IMR-90 (cell line): ENCODE measurements around the gene ENTPD1. TPM values are rescaled to one million over a fixed set of nuclear protein-coding genes. Genes with fewer than 3 reads are reported as not detected.

ENCODE experiments used
- ATAC-seq: fragments of 200-7000 bp; cut with Tn5 transposase; 2 replicates; pipeline ENCODE4 v1.9.1; 2020; ENCODE audit warnings: low read depth, mild to moderate bottlenecking, moderate library complexity
- BruUV-seq: library from RNA; stranded (reverse); fragments of 400-500 nt; replicated peaks from 2 replicates; lab custom pipeline; 2021; lab: Mats Ljungman, UMichigan
- CTCF ChIA-PET: fragments of 300-600 bp; formaldehyde crosslinking; extraction: SDS; loops from one replicate; lab custom pipeline; 2021; ENCODE audit warnings: antibody characterized with exemption; lab: Yijun Ruan, JAX
- POLR2A ChIA-PET: fragments of 300-600 bp; sonication (Branson Sonifier 250); formaldehyde crosslinking; loops from one replicate; lab custom pipeline; 2022; ENCODE audit warnings: antibody characterized with exemption; ENCODE audit not compliant: unreplicated experiment; lab: Charles Lee
- DNase-seq: peaks from one replicate; pipeline ENCODE4 v3.0.0; 2013
- H2AFZ ChIP-seq: replicated peaks from 2 replicates; pipeline ENCODE3; 2013; ENCODE audit warnings: low read length, mild to moderate bottlenecking; ENCODE audit not compliant: poor library complexity
- H2AK5ac ChIP-seq: 2 replicates; pipeline ENCODE4 v1.6.1; 2013; ENCODE audit warnings: low read depth, low read length, inconsistent platforms
- H2AK9ac ChIP-seq: replicated peaks from 2 replicates; pipeline ENCODE3; 2013; ENCODE audit warnings: mild to moderate bottlenecking, low read depth, low read length, moderate library complexity; ENCODE audit not compliant: poor library complexity
- H2BK120ac ChIP-seq: 2 replicates; pipeline ENCODE4 v1.6.1; 2013; ENCODE audit warnings: low read depth, low read length, inconsistent platforms
- H2BK15ac ChIP-seq: 3 replicates; pipeline ENCODE4 v1.6.1; 2013; ENCODE audit warnings: low read depth, low read length, inconsistent platforms
- H2BK20ac ChIP-seq: 2 replicates; pipeline ENCODE4 v1.6.1; 2013; ENCODE audit warnings: low read depth, mild to moderate bottlenecking, inconsistent platforms, low read length, moderate library complexity
- H2BK5ac ChIP-seq: 2 replicates; pipeline ENCODE4 v1.6.1; 2013; ENCODE audit warnings: mild to moderate bottlenecking, low read depth, low read length, inconsistent platforms; ENCODE audit not compliant: poor library complexity, severe bottlenecking
- H3K14ac ChIP-seq: replicated peaks from 2 replicates; pipeline ENCODE4 v1.6.1; 2013; ENCODE audit warnings: low read depth, low read length, inconsistent platforms
- H3K18ac ChIP-seq: 2 replicates; pipeline ENCODE4 v1.6.1; 2013; ENCODE audit warnings: low read depth, low read length, control low read depth
- H3K23ac ChIP-seq: 2 replicates; pipeline ENCODE4 v1.6.1; 2013; ENCODE audit warnings: low read depth, low read length, inconsistent platforms
- H3K27ac ChIP-seq: 2 replicates; pipeline ENCODE4 v1.5.1; 2013; ENCODE audit warnings: mild to moderate bottlenecking, control low read depth, low read length; ENCODE audit not compliant: insufficient read depth
- H3K27me3 ChIP-seq: 2 replicates; pipeline ENCODE4 v1.6.1; 2013; ENCODE audit warnings: low read length; ENCODE audit not compliant: control insufficient read depth, insufficient read depth
- H3K36me3 ChIP-seq: 2 replicates; pipeline ENCODE4 v1.6.1; 2013; ENCODE audit warnings: low read length, mixed read lengths; ENCODE audit not compliant: control insufficient read depth, insufficient read depth
- H3K4ac ChIP-seq: 2 replicates; pipeline ENCODE4 v1.6.1; 2013; ENCODE audit warnings: low read depth, low read length, inconsistent platforms
- H3K4me1 ChIP-seq: 2 replicates; pipeline ENCODE4 v1.6.1; 2013; ENCODE audit warnings: low read length, mixed read lengths; ENCODE audit not compliant: control insufficient read depth, insufficient read depth
- H3K4me2 ChIP-seq: 2 replicates; pipeline ENCODE4 v1.6.1; 2013; ENCODE audit warnings: low read depth, mild to moderate bottlenecking, control low read depth, low read length, moderate library complexity
- H3K4me3 ChIP-seq: 2 replicates; pipeline ENCODE4 v1.5.1; 2013; ENCODE audit warnings: low read depth, mild to moderate bottlenecking, control low read depth, low read length, moderate library complexity; ENCODE audit not compliant: insufficient read depth
- H3K56ac ChIP-seq: 2 replicates; pipeline ENCODE4 v1.6.1; 2013; ENCODE audit warnings: low read length, inconsistent platforms; ENCODE audit not compliant: insufficient read depth; ENCODE audit errors: extremely low read depth
- H3K79me1 ChIP-seq, 2 experiments: 2 replicates each; pipeline ENCODE4 v1.6.1; 2013; ENCODE audit warnings: low read length in 2 of 2, inconsistent platforms in 1 of 2, low read depth in 1 of 2
- H3K9ac ChIP-seq: 2 replicates; pipeline ENCODE4 v1.6.1; 2013; ENCODE audit warnings: low read depth, low read length, control low read depth
- H3K9me1 ChIP-seq: 2 replicates; pipeline ENCODE4 v1.6.1; 2013; ENCODE audit warnings: low read length, inconsistent platforms; ENCODE audit not compliant: insufficient read depth
- H3K9me3 ChIP-seq: 2 replicates; pipeline ENCODE4 v1.6.1; 2013; ENCODE audit warnings: low read length; ENCODE audit not compliant: control insufficient read depth, insufficient read depth
- H4K20me1 ChIP-seq: 2 replicates; pipeline ENCODE4 v1.6.1; 2013; ENCODE audit warnings: low read length, inconsistent platforms; ENCODE audit not compliant: insufficient read depth
- H4K5ac ChIP-seq: 2 replicates; pipeline ENCODE4 v1.6.1; 2013; ENCODE audit warnings: mild to moderate bottlenecking, low read depth, low read length, control low read depth
- H4K8ac ChIP-seq, 2 experiments: 2 replicates each; pipeline ENCODE4 v1.6.1; 2013; ENCODE audit warnings: low read depth in 2 of 2, low read length in 2 of 2, control low read depth in 1 of 2, inconsistent platforms in 1 of 2
- H4K91ac ChIP-seq: 2 replicates; pipeline ENCODE4 v1.6.1; 2013; ENCODE audit warnings: low read depth, low read length, inconsistent platforms; ENCODE audit not compliant: insufficient read depth
- BHLHE40 ChIP-seq: fragments of 150-350 bp; IDR thresholded peaks from 2 replicates; pipeline ENCODE4 v1.6.1; 2016; ENCODE audit warnings: mild to moderate bottlenecking, low read depth, low read length
- CEBPB ChIP-seq: IDR thresholded peaks from 2 replicates; pipeline ENCODE4 v1.6.1; 2012; ENCODE audit warnings: low read depth, low read length, improper control_type of control experiment
- CTCF ChIP-seq: conservative IDR thresholded peaks from 2 replicates; pipeline ENCODE4 v1.5.1; 2012; ENCODE audit warnings: mild to moderate bottlenecking, low read depth, low read length, improper control_type of control experiment
- FOS ChIP-seq: fragments of 150-350 bp; IDR thresholded peaks from 2 replicates; pipeline ENCODE4 v1.6.1; 2016; ENCODE audit warnings: low read depth, low read length
- MAFK ChIP-seq: IDR thresholded peaks from 2 replicates; pipeline ENCODE4 v1.6.1; 2012; ENCODE audit warnings: low read depth, low read length, improper control_type of control experiment
- MAZ ChIP-seq: IDR thresholded peaks from 2 replicates; pipeline ENCODE4 v1.6.1; 2012; ENCODE audit warnings: low read depth, mild to moderate bottlenecking, low read length, improper control_type of control experiment, moderate library complexity, borderline replicate concordance
- MXI1 ChIP-seq: IDR thresholded peaks from 2 replicates; pipeline ENCODE4 v1.6.1; 2012; ENCODE audit warnings: low read depth, mild to moderate bottlenecking, low read length, moderate library complexity, borderline replicate concordance
- NFE2L2 ChIP-seq: fragments of 150-350 bp; IDR thresholded peaks from 2 replicates; pipeline ENCODE4 v1.6.1; 2016; ENCODE audit warnings: low read depth, mild to moderate bottlenecking, low read length
- POLR2A ChIP-seq: IDR thresholded peaks from 2 replicates; pipeline ENCODE4 v1.6.1; 2012; ENCODE audit warnings: mild to moderate bottlenecking, low read depth, low read length
- RAD21 ChIP-seq: IDR thresholded peaks from 2 replicates; pipeline ENCODE4 v1.6.1; 2012; ENCODE audit warnings: low read length, improper control_type of control experiment
- RCOR1 ChIP-seq: IDR thresholded peaks from 2 replicates; pipeline ENCODE4 v1.6.1; 2012; ENCODE audit warnings: mild to moderate bottlenecking, low read length, improper control_type of control experiment; ENCODE audit not compliant: insufficient replicate concordance
- RFX5 ChIP-seq: IDR thresholded peaks from 2 replicates; pipeline ENCODE4 v1.8.0; 2012; ENCODE audit warnings: low read depth, mild to moderate bottlenecking, low read length, moderate library complexity
- SMC3 ChIP-seq: fragments of 150-350 bp; IDR thresholded peaks from 2 replicates; pipeline ENCODE4 v1.6.1; 2016; ENCODE audit warnings: low read depth, mild to moderate bottlenecking, antibody characterized with exemption, low read length, moderate library complexity
- USF2 ChIP-seq: fragments of 150-350 bp; IDR thresholded peaks from 2 replicates; pipeline ENCODE4 v1.6.1; 2017; ENCODE audit warnings: mild to moderate bottlenecking, antibody characterized with exemption, low read length, low read depth
- WGBS, 2 experiments: methylation state at CpG; one replicate each; pipeline versions ENCODE4 v1.1.5 to v1.1.7; 2013; ENCODE audit warnings: missing lambda C conversion rate in 2 of 2; ENCODE audit not compliant: insufficient read length in 1 of 2; ENCODE audit errors: extremely low coverage in 2 of 2; 5-methylcytosine and 5-hydroxymethylcytosine counted together
- dilution Hi-C: fragments of 300-500 bp; cut with HindIII; formaldehyde crosslinking; loops from one replicate; pipeline ENCODE4 v1.14.3; 2018; ENCODE audit warnings: low sequenced_read_pairs; ENCODE audit not compliant: unreplicated experiment
- in situ Hi-C: fragments of 300-500 bp; cut with MboI; formaldehyde crosslinking; loops from 3 replicates; pipeline ENCODE4 v1.14.3; 2019; ENCODE audit warnings: low sequenced_read_pairs, inconsistent platforms, mixed read lengths
- intact Hi-C: fragments of 100-400 bp; cut with micrococcal nuclease; formaldehyde crosslinking; loops from 2 replicates; pipeline ENCODE4 v1.10.0; 2022
- polyA plus RNA-seq, 3 experiments: library from polyadenylated mRNA; depleted of rRNA; stranded (reverse); fragments of >200 nt; gene quantifications; 2 replicates each; pipeline ENCODE4 v1.2.3, GENCODE V29; 2012; ENCODE audit warnings: low replicate concordance in 1 of 3
- total RNA-seq: library from RNA; depleted of rRNA; stranded (reverse); fragments of >200 nt; gene quantifications from 2 replicates; pipeline ENCODE4 v1.2.3, GENCODE V29; 2012

Gene ENTPD1
- total and polyA plus RNA-seq, 2 of the 4 experiments (the other 2 are of a cell fraction), result under 0.01 TPM; not detected in 1

- CTCF ChIA-PET, result interaction anchor here (0.6 to 2.9 kb wide), 10 partner anchors 16 to 226 kb away, joined by 3 to 39 read pairs (median 4); partner anchors contain the start of gene TCTN3
- BruUV-seq, result no TSS peak
- intact Hi-C loops (loop anchor here (1.0 to 10.0 kb wide), 3 partner anchors 23 to 430 kb away; no protein-coding TSS in a partner anchor), in situ Hi-C loops (no loop called here), dilution Hi-C loops (no loop called here)
- POLR2A ChIA-PET, result no interaction called here
- no peak overlapping the region for H2BK120ac ChIP-seq
- H3K27ac ChIP-seq, result peak overlapping the region; percentile 44; the same call in 1 of the 2 replicates
- no peaks in the 10 kb centered on the region for H4K20me1 ChIP-seq
- H3K36me3 ChIP-seq, result no peaks in the 10 kb centered on the region
- no peak overlapping the region for H2BK20ac ChIP-seq
- H3K4me1 ChIP-seq, result peaks cover 2% of the 10 kb centered on the region; the same call in 1 of the 2 replicates
- no peaks in the 10 kb centered on the region for H3K9me3 ChIP-seq
- DNase-seq, result peak; percentile 86
- H2AK5ac ChIP-seq, result no peak overlapping the region
- peak; percentile 99 for ATAC-seq
- no peaks in the 10 kb centered on the region for H3K79me1 ChIP-seq
- no peak overlapping the region for H2AK9ac ChIP-seq
- WGBS, 2 experiments, result no CpG with 5 or more reads among the region's 7 CpGs
- no peaks in the 10 kb centered on the region; the same call in 1 of the 2 replicates for H3K9me1 ChIP-seq
- H3K23ac ChIP-seq, result no peak overlapping the region
- H2AFZ ChIP-seq, result peak overlapping the region; percentile 71
- no peak overlapping the region for H4K91ac ChIP-seq
- no peak overlapping the region for H2BK5ac ChIP-seq
- H3K4ac ChIP-seq, result peak overlapping the region; percentile 24; the same call in 1 of the 2 replicates
- H3K14ac ChIP-seq, result no peak overlapping the region
- H2BK15ac ChIP-seq, result no peak overlapping the region
- H3K27me3 ChIP-seq, result no peaks in the 10 kb centered on the region
- 0 out of 2 replicates have a peak overlapping the region, but pooled peaks have one; percentile 11 for H3K9ac ChIP-seq
- peak overlapping the region; percentile 24; the same call in 1 of the 2 replicates for H4K5ac ChIP-seq
- H3K56ac ChIP-seq, result no peak overlapping the region
- no peak overlapping the region for H3K18ac ChIP-seq
- peak overlapping the region in 1 of 2 experiments; percentile 83; a peak in 2 of 4 replicates for H4K8ac ChIP-seq
- peak overlapping the region; percentile 45 for H3K4me2 ChIP-seq
- no peak overlapping the region for H3K4me3 ChIP-seq
- TF ChIP-seq POLR2A (no peak), SMC3 (peak; percentile 69), RAD21 (peak; percentile 78), BHLHE40 (no peak), CEBPB (peak; percentile 85), RCOR1 (no peak), MAZ (no peak), NFE2L2 (no peak), RFX5 (no peak), FOS (peak; percentile 5; the same call in 1 of the 2 replicates), CTCF (peak; percentile 84), MXI1 (no peak), MAFK (0 out of 2 replicates have a peak, but pooled peaks have one; percentile 14), USF2 (no peak)
These were observed 109.2 kb downstream of the ENTPD1 start for GRCh38 chr10:95864906-95865813.
